HG02798 (cell line): ENCODE data around the gene SERINC2.

Experiments
- ATAC-seq: cut with Tn5 transposase; IDR thresholded peaks from one replicate; pipeline ENCODE4 v1.9.1; 2021; ENCODE audit warnings: mild to moderate bottlenecking; ENCODE audit not compliant: unreplicated experiment, poor library complexity

SERINC2 gene

DNA sequence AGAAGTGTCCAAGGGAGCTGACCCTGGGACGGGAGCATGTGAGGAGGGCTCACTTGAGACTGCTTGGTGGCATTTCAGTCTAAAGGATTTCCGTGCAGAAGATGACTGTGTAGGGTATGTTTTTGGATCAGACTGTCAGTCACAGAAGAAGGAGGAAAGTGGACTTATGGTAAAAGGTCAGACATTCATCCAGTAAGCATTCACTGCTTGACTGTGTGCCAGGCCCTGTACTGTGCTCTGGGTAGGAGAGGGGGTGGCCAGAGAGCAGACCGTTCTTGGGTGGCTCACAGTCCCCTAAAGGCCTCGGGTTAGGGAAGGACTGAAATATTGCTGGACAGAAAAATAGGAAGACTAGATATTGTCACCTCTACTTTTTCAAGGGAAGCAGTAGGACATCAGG, 2.1 kb upstream of the SERINC2 start:
- ATAC-seq = no peak

DNA sequence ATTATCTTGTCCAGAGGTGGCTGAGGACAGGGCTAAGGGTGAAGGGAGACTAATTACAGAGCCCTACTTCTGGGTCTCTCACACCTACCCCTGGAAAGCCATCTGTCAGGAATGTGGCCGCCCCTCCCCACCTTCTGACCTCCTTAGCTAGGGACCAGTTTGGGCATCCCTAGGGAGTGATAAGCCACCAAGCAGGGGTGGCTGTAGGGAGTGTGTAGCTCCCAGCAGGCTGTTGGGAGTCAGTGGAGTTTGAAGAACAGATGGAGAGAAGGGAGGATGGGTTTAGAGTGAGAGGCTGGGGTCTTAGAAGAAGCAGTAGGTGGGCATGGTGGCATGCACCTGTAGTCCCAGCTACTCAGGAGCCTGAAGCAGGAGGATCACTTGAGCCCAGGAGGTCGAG, 808 bp upstream of the SERINC2 start:
- no peak for ATAC-seq

- ATAC-seq = peak; percentile 30
These were observed 490 bp downstream of the SERINC2 start for GRCh38 chr1:31413405-31414001.

- no peak for ATAC-seq
These were observed 2.0 kb downstream of the SERINC2 start for GRCh38 chr1:31414980-31415370.

DNA sequence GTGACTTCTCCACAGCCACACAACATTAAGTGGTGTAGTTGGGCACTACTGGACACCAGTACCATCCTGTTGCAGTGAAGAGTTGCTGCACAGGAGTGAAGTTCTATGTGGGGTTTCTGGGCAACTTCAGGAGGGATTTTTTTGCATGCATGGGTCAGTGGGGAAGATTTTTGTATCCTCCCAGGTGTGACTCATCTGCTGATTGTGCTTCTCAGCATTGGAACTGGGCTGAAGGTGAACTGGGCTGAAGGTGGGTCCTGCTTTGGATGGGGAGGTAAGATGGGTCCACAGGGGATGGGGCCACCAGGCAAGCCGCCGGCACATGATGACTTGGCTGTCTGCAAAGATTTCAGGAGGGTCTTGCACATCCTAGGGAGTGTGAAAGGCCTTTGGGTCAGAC, 2.6 kb downstream of the SERINC2 start:
- no peak for ATAC-seq

DNA sequence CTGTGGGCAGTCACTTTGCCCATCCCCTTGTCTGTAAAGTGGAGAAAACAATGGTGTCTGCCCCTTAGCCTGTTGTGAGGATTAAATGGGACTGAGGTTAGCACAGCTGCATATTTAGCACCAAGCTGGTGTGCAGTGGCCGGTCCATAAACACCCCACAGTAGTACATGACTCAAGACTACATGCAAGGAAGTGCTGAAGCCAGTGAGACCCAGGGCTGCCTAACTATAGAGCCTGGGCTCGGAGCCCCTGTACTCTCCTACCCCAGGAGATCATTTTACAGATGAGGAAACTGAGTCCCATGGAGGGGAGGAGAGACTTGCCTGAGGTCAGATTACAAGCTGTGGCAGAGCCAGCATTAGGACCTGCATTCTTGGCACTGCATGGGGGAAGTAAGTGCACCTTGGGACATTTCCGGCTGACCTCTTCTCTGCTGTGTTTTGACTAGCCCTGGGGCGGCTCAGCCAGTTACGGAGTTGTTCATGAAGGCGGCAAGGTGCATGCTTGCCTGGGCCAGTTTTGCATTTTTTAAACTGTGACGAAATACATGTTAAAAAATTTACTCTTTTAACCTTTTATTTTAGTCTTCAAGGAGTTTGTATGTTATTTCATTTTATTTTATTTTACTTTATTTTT, 3.2 kb downstream of the SERINC2 start:
- no peak for ATAC-seq

GRCh38 chr1:31417148-31417547, 4.1 kb downstream of the SERINC2 start:
- ATAC-seq = no peak

DNA sequence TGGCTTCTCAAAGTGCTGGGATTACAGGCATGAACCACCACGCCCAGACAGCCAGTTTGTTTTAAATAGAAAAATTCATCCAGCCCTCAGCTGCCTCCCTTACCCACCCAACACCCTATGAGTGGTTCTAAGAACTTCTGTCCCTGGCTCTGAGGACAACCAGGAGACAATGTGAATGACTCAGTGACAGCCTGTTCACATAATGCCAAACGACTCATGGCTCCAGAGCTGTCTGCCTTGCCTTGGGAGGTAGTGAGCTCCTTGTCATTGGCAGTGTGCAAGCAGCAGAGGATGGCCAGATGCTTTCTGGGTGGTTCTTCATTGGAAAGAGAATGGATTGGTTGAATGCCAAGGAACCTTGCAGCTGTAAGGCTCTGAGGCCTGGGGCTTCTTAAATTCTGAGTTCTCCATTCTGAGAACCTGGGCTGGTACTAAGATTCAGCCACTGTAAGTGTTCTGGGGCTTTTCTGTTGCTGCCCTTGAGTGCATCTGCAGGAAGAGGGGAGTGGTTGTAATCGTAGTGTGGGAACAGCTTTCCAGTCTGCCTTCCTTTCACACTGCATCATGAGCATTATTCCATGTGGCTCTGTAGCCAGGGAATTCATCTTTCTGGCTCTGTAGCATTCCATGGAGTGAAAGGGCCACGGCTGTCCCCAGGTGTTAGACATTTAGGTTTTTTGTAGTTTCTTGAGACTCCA, 5.8 kb downstream of the SERINC2 start:
- ATAC-seq = no peak

- ATAC-seq = no peak
These were observed 7.7 kb downstream of the SERINC2 start for GRCh38 chr1:31420716-31421115.

- ATAC-seq = no peak
These were observed 8.5 kb downstream of the SERINC2 start for GRCh38 chr1:31421371-31422040.

- ATAC-seq = peak; percentile 36
These were observed 9.7 kb downstream of the SERINC2 start for GRCh38 chr1:31422505-31423319.

DNA sequence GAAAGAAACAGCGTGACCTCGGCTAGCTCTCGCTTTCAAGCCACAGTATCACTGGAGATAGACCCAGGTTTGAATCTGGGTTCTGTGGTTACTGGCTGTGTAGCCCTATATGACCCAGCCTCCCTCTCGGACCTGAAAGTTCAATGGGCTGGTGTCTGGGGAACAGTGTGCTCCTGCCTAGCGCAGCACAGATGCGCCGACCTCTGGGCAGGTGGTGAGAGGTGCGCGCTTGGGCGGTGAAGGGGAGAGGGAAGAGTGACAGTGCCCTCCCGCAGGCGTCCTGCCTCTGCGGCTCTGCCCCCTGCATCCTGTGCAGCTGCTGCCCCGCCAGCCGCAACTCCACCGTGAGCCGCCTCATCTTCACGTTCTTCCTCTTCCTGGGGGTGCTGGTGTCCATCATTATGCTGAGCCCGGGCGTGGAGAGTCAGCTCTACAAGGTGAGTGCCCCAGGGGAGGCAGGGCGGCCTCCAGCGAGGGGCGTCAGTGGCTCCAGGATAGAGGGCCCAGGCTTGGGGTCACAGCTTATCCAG, 10.5 kb downstream of the SERINC2 start:
- ATAC-seq = peak; percentile 86

DNA sequence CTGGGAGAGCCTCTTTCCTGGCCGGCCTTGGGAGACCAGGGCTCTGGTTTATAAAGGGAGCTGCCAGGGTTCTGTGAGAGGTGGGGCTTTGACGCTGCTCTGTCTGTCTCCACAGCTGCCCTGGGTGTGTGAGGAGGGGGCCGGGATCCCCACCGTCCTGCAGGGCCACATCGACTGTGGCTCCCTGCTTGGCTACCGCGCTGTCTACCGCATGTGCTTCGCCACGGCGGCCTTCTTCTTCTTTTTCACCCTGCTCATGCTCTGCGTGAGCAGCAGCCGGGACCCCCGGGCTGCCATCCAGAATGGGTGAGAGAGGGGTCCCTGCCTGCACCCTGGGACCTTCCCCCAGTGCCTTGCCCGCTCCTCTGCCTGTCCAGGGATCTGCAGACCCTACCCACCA, 11.6 kb downstream of the SERINC2 start:
- no peak for ATAC-seq

- ATAC-seq = no peak
These were observed 12.5 kb downstream of the SERINC2 start for GRCh38 chr1:31425301-31426081.

GRCh38 chr1:31426249-31426922, 13.4 kb downstream of the SERINC2 start:
- no peak for ATAC-seq

DNA sequence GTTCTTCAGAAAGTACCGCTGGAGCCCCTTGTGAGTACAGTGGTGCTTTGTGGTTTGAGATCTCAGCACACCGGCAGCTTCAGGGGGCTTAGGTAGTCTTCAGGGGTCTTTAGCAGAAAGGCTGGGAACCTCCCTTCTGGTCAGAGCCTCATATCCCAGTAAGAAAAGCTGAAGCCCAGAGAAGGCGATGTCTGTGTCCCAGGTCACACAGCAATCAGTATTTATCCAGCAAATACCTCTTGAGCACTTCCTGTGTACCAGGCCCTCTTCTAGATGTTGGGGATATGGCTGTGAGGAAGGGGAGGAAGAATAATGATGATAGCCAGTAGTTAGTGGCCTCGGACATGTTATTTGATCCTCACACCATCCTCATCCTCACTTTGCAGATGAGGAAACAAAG, 14.3 kb downstream of the SERINC2 start:
- ATAC-seq = no peak

GRCh38 chr1:31428436-31429221, 15.6 kb downstream of the SERINC2 start:
- no peak for ATAC-seq

- ATAC-seq = no peak
These were observed 16.6 kb downstream of the SERINC2 start for GRCh38 chr1:31429583-31429982.
